IMR-90 (cell line): Measurements from ENCODE around the gene HSP90AB1.

Experiments
- POLR2A ChIP-seq: IDR thresholded peaks from 2 replicates; pipeline ENCODE4 v1.6.1; 2012; ENCODE audit warnings: mild to moderate bottlenecking, low read depth, low read length
- TF ChIP-seq, protein P1 (sequence below): conservative IDR thresholded peaks from 2 replicates; pipeline ENCODE4 v1.5.1; 2012; ENCODE audit warnings: mild to moderate bottlenecking, low read depth, low read length, improper control_type of control experiment

DNA sequence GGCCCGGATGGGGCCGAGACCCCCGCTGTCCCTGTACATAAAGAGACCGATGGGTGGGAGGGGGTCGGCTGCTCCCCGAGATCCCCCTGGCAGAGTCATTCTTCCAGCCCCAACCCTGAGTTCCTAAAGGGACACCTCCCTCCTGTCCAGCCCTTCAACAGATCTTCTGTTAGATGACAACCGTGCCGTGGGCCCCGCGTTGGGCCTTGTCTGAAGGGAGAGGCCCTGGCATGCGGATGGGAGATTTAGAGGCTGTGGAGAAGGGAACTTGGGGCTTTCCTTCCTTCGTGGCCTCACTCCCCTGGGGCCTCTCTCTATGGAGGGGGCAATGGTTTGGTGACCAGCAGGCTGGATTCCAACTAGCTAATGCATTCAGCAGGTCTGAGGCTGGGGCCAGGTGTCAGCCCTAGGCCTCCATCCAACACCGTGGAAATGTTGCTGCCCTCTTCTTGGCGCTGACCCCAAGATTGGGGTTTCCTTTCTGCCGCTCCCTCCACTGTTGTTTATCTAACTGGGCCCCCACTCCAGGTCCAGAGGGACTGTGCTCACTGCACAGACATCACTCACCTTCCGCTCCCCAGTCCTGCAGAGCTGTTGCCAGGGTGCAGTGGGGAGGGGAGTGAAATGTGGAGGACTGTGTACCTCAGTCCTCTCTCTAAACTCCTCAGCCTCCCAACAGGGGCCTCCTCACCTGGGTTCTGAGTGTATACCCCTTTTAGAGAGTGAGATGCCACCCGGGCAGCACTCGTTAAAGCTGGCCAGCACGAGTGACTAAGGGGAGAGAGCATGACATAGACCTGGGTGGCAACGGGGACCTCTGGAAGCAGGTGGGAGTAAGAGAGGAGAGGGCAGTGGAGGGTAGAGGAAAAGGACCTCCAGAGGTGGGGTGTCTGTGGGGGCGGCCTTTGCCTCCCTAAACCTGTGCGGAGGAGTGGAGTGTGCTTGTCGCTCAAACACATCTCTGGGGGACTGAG is 30.1 kb downstream of the HSP90AB1 start:
- TF ChIP-seq, protein P1, sequence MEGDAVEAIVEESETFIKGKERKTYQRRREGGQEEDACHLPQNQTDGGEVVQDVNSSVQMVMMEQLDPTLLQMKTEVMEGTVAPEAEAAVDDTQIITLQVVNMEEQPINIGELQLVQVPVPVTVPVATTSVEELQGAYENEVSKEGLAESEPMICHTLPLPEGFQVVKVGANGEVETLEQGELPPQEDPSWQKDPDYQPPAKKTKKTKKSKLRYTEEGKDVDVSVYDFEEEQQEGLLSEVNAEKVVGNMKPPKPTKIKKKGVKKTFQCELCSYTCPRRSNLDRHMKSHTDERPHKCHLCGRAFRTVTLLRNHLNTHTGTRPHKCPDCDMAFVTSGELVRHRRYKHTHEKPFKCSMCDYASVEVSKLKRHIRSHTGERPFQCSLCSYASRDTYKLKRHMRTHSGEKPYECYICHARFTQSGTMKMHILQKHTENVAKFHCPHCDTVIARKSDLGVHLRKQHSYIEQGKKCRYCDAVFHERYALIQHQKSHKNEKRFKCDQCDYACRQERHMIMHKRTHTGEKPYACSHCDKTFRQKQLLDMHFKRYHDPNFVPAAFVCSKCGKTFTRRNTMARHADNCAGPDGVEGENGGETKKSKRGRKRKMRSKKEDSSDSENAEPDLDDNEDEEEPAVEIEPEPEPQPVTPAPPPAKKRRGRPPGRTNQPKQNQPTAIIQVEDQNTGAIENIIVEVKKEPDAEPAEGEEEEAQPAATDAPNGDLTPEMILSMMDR, result no peak
- no peak for TF ChIP-seq POLR2A
